Adrenal gland (tissue), 5 donors: ENCODE measurements around the gene SLC9A3.

Experiments used
- POLR2A ChIP-seq, 2 donors: fragments of 450-650 bp; IDR thresholded peaks; one replicate each; pipeline ENCODE4 v1.6.1; 2017; ENCODE audit warnings: antibody characterized with exemption in 2 of 2, mild to moderate bottlenecking in 2 of 2, moderate library complexity in 1 of 2
- TF ChIP-seq, protein P1 (sequence below), 6 experiments: fragments of 450-650 bp in 4 of 6; fragments of 200-600 bp in 2 of 6; sonication (generic) in 1 of 6; IDR thresholded peaks; 1 replicate in 5 of 6; 2 replicates in 1 of 6; pipeline versions ENCODE4 v1.5.1 to v1.8.0; 2016 to 2021; ENCODE audit warnings: antibody characterized with exemption in 6 of 6, mild to moderate bottlenecking in 2 of 6, moderate library complexity in 1 of 6
- donor health status: DM: no; HTN: no; CAD: no.

DNA sequence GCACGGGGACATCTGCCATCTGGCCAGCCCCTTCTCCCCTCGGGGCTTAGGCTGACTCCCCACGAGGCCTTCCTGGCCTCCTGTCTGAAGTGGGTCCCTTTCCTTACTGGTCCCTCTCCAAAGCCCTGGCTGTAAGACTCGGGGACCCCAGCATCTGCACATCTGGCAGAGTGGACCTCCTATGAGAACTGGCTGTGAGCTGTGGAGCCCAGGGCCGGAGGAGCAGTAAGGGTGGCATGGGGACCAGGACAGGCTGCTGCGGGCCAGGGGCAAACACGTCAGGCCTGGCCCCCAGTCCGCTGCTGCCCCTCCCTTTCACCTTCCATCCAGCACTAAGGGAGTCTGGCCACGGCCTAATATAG lies 47.5 kb downstream of the SLC9A3 start:
- TF ChIP-seq, protein P1, sequence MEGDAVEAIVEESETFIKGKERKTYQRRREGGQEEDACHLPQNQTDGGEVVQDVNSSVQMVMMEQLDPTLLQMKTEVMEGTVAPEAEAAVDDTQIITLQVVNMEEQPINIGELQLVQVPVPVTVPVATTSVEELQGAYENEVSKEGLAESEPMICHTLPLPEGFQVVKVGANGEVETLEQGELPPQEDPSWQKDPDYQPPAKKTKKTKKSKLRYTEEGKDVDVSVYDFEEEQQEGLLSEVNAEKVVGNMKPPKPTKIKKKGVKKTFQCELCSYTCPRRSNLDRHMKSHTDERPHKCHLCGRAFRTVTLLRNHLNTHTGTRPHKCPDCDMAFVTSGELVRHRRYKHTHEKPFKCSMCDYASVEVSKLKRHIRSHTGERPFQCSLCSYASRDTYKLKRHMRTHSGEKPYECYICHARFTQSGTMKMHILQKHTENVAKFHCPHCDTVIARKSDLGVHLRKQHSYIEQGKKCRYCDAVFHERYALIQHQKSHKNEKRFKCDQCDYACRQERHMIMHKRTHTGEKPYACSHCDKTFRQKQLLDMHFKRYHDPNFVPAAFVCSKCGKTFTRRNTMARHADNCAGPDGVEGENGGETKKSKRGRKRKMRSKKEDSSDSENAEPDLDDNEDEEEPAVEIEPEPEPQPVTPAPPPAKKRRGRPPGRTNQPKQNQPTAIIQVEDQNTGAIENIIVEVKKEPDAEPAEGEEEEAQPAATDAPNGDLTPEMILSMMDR (IDR thresholded peaks at IDR 0.05): no peak
- no peak for TF ChIP-seq POLR2A (IDR thresholded peaks at IDR 0.05)
